Astrocyte (in vitro differentiated cells and primary cell): ENCODE measurements around the gene ILRUN.

Experiments used
- EZH2 ChIP-seq: IDR thresholded peaks from 2 replicates; pipeline ENCODE4 v1.6.1; 2012; ENCODE audit warnings: mild to moderate bottlenecking, low read length, inconsistent platforms; ENCODE audit not compliant: insufficient read depth
- TF ChIP-seq, protein P1 (sequence below): IDR thresholded peaks from 2 replicates; pipeline ENCODE4 v1.5.1; 2011; ENCODE audit warnings: low read depth, mild to moderate bottlenecking, inconsistent platforms, low read length, moderate library complexity; ENCODE audit not compliant: insufficient read depth

DNA sequence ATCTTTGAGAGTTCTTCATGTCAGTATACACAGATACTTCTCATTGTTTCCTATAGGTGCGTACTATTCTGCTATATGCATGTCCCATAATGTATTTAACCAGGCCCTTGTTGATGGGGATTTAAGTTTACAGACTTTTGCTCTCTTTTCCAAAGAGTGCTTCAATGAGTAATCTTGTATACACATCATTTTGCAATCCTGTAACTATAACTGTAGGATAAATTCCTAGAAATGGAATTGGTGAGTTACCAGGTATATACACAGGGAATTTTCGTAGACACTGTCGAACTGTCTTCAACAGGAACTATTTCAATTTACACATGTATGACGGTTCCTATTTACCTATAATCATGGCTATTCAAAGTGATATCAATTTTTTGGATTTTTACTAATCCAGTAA, 45.5 kb upstream of the ILRUN start:
- TF ChIP-seq, protein P1, sequence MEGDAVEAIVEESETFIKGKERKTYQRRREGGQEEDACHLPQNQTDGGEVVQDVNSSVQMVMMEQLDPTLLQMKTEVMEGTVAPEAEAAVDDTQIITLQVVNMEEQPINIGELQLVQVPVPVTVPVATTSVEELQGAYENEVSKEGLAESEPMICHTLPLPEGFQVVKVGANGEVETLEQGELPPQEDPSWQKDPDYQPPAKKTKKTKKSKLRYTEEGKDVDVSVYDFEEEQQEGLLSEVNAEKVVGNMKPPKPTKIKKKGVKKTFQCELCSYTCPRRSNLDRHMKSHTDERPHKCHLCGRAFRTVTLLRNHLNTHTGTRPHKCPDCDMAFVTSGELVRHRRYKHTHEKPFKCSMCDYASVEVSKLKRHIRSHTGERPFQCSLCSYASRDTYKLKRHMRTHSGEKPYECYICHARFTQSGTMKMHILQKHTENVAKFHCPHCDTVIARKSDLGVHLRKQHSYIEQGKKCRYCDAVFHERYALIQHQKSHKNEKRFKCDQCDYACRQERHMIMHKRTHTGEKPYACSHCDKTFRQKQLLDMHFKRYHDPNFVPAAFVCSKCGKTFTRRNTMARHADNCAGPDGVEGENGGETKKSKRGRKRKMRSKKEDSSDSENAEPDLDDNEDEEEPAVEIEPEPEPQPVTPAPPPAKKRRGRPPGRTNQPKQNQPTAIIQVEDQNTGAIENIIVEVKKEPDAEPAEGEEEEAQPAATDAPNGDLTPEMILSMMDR, result no peak
- TF ChIP-seq EZH2, result no peak
